ENCODE results near the gene ITPK1.
"Not testable (repeated sequence)": the region's sequence is repeated elsewhere in the genome, so short reads cannot be mapped to it uniquely, and the experiment has no call there.

The ITPK1 gene

DNA sequence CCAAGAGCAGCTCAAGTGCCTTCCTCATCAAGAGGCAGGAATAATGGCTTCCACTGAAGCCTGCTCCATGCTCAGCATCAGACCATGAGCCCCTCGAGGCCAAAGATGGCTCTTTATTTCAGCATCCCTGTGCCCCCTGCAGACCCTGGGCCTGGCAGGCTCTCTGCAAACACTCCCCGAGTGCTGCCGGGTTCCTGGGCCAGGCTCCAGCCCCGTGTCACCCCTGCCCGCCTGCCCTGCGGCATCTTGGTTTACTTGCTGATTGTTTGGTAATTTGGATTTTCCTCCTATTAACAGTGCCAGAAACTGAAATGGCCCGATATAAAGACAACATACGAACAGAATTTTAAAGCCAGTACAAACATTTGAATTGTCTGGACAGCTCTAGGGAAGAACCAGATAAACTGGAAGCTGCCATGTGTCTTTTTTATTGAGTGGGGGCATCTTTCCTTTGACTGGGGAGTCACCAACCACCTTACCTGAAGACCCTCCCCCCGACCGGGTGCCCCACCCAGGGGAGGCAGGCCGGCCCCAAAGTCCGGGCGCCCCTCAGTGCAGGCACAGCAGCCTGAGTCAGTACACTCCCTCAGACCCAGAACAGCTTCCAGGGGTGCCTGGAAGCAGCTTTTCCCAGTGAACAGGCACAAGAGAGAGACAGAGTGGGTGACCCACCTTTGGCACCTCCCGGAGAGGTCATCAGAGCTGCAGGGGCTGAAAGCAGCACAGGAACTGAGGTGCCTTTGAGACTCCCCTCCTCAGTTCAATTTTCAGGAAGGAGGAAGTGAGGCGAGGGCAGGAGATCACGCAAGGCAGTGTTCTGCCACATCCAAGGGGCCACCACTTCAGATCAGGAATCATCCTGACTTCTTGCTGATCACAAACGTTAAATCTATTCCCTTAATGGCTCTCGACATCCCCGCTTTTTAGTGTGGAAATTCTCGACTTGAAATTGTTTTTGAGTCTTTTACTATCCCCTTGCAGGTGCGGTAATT is 30.6 kb downstream of the ITPK1 start:
- DNase-seq (ENCODE audit: low read depth), result no peak

DNA sequence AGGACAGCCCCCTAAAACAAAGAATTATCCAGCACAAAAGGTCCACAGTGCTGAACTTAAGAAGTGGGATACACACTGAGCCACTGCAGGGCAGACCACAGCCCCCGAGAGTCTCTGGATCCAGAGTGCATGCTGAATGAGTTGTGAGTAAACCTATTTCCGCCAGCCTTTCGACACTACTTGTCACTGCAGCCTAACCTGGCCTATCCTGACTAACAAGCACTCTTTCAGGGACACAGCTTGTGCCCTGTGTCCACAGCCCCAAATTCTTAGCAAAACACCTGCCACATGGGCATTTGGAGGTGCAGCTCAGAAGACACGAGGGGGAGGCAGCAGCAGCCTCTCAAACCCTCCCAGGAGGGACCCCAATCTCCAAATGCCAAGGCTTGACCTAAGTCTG is 31.3 kb downstream of the ITPK1 start:
- no peak for DNase-seq (ENCODE audit: low read depth)

DNA sequence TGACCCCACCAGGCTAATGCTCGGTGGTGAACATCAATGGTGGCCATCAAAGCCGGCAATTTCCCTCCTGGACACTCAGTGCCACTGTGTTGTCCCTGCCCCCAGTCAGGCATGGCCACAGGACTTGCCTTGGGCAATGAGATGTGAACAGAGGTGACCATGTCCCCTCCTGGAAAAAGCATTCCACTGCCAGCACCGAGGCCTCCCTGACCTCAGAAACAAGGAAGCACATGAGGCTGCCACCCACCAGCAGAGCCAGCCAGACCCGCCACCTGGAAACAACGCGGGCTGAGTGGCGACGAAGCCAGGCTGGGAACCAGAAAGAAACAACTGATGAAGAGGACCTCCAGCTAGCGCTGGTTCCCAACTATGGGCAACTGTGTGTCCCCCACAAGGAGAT is 31.8 kb downstream of the ITPK1 start:
- no peak for DNase-seq (ENCODE audit: low read depth)

DNA sequence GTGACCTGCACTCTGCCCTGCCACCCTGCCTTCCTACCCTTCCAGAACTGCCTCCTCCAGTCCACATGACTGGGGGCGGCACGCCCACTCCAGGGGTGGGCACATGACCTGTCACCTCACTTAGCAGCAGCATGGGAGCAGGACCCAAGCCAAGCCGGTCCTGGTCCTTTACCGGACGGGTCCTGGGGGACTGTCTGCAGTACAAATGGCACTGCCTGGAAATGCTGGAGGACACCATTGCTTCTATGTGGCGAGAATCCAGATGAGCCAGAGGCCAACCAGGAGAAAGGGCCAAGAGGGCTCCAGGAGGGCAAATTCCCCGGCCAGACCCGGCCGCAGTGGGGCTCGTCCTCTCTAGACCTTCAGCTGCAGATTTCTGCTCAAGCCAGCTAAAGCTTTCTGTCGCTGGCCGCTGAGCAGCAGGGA is 33.1 kb downstream of the ITPK1 start:
- no peak for DNase-seq (ENCODE audit: low read depth)

DNA sequence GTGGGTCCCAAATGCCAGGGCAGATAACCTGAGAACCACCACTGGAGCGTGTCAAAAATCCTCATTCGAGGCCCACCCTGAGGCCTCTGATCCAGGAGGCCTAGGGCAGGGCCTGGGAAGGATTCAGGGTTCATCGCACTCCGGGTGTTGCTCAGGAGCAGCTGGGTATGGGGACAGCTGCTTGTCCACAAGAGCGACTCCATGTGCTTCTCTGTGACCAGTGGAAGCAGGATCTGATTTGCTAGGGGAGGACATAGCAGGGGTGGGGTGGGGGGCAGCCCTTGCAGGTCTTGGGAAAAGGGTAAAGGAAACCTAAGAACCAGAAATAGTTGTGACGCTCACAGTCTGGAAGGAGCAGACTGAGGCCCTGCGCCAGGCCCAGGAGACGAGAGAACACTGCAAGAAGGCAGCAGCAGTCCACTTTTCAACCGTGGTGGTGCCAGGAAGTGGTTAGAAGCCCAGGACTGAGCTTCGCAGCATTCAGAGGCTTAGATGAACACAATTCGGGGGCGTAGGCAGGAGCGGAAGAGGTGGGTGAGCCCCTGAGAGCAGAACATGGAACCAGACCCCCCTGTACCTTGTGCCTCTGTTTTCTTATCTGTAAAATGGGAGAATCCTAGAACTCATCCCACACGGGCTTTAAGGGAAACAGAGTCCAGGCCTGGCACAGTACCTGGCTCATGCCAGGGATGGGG is 33.7 kb downstream of the ITPK1 start:
- DNase-seq (ENCODE audit: low read depth), result no peak

DNA sequence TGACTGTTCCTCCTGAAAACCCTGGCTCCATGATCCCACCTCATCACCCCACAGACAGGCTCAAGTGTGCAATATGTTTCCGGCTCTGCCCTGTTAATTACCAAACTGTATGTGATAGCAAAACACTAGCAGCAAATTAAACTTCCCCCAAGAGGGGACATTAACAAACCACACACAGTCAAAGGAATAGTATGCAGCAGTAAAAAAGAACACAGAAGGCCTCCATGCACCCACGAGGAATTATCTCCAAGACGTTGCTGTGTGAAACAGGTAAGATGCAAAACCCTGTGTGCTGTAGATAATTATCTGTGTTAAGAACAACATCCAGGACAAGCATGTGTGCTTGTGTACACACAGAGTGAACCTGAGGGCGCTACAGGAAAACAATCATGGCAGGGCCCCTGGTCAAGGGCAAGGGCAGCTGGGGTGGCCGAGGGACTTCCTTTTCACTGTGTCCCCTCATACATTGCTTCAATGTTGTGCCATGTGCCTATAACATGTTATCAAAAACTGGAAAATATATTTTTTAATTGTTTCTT is 35.8 kb downstream of the ITPK1 start:
- no peak for DNase-seq (ENCODE audit: low read depth)

DNA sequence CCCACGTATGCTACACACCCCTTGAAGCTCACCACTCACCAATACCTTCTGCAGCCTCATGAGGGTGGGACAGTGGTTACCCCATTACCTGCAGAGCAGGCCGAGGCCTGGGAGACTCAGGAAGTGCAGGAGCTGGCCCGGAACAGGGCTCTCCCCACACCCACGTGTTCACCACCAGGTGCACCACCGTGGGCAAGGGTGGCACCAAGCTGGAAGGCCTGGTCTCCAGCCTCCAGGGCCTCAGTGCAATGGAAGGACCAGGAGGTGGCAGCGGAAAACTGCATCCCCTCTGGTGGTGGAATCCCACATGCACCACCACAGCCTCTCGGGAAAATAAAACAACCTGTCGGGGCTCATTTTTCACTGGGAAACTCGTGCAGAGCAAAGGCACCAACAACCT is 36.4 kb downstream of the ITPK1 start:
- no peak for DNase-seq (ENCODE audit: low read depth)

DNA sequence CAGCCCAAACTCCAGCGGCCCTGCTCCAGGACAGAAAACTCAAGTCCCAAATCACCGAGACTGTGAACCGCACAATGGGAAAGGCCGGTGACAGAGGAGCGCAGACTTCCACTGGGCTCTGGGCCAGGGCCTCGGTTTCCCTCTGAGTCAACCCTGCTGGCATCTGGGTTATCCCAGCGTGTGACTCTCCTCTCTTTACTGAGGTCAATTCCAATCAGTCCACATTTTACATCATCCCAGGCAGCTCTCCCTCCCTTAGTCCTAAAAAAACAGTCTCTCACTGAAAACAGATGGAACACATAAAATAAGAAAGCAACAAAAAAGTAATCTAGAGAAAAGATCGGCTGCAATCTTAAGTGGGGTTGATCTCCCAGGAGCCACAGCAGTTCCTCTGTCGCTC is 36.9 kb downstream of the ITPK1 start:
- no peak for DNase-seq (ENCODE audit: low read depth)

DNA sequence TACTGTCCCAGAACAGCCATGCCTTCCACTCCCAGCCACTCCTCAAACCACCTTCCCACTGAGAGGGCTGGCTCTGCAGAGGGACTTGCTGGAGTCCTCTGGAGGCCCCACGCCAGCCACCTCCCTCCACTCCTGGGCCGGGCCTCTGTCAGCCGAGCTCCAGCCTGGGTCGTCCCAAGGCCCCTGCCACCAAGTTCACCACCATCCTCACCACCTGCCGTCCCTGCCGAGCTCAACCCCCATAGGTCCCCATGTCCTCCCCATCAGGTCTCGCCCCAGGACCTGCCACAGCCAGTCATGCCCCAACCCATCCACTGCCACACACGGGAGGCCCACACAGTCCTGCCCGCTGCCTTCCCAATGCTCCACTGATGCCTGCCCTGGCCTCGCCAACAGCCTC is 39.0 kb downstream of the ITPK1 start:
- DNase-seq (ENCODE audit: low read depth), result no peak

DNA sequence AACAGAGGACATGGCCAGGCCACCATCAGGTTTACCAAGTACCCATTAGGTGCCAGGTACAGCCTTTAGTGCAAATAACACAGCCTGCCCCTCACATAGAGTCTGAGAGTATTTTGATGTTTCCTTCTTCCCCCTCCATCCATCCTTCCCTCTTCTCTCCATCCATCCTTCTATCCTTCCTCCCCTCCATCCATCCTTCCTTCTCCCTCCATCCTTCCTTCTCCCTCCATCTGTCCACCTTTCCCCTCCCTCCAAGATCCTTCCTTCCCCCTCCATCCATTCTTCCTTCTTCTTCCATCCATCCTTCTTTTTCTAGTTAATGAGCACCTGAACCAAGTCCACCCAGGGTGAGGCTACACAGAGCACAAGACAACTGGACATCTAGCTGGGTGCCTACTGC is 39.8 kb downstream of the ITPK1 start:
- DNase-seq (ENCODE audit: low read depth), result no peak

DNA sequence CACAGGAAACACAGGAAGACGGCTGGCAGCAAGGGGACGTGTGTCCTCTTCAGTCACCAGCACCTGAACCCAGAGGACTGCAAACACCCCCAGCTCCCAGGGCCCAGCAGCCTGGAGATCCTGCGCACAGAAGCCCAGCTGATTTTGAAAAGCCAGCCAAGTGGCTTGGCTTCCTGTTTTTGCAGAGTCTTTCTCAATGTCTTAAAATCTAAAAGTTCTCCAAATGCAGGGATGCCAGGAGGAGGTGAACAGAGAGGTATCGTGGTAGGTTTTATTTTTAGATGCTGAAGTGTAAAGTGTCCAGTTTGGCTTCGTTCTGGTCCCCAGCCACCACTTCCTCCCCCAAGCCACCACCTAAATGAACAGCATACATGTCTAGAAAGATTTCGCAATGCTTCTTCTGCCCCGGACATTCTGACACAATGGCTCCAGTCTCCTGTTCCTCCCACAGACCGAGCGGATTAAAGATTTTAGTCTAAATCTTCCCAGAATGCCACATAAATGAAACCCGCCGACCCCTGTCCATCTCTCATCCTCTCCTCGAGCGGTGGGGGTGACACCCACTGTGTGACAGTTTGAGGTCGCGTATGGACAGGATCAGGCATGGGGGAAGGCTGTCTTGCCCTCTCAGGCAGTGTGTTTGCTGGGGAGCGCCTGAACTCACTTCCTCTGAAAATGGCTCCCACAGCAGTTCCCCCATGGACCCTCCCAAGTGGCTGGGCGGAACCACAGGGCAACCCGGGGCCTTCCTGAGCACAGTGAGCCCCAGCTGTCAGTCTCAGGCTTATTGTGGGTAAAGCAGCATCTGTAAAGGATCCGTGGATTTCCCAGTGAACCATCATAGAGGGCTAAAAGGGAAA is 41.6 kb downstream of the ITPK1 start:
- no peak for DNase-seq (ENCODE audit: low read depth)

DNA sequence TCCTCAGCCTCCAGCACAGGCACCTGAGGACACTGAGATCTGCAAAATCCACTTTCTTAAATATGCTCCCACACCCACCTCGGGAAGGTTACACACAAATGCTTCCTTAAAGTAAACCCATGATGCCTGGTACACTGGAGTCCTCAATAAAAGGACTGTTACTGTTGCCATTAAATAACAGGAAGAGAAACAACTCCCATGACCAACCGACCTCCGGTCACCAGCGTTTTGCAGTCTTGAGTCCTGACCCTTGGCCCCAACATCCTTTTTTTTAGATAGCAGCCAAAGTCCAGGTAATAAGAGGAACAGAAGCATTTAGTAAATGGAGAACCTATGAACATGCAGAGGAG is 42.4 kb downstream of the ITPK1 start:
- no peak for DNase-seq (ENCODE audit: low read depth)

DNA sequence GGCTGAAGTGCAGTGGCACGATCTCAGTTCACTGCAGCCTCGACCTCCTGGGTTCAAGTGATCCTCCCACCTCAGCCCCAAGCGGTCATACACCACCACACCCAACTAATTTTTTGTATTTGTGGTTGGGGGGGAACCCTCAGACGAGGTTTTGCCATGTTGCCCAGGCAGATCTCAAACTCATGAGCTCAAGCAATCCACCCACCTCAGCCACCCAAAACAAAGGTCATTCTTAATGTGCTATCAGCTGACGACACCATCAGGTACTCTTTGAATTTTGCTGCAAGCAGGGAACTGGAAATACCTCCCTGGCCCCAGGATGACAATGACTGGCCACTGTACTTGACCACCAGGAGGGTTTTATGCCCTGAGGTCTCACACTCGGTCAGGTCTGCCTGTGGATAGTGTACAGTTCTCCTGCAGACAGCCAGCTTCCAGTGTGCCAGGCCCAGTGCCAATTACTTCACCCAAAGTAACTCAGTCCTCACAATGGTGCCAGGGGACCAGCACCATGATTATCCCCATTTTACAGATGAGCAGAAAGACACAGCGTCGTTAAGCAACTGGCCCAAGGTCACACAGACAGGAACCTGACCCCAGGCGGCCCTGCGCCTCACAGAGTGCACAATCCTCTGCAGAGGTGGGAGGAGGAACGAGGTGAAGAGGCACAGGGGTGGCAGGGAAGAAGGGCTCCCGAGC is 42.9 kb downstream of the ITPK1 start:
- no peak for DNase-seq (ENCODE audit: low read depth)

DNA sequence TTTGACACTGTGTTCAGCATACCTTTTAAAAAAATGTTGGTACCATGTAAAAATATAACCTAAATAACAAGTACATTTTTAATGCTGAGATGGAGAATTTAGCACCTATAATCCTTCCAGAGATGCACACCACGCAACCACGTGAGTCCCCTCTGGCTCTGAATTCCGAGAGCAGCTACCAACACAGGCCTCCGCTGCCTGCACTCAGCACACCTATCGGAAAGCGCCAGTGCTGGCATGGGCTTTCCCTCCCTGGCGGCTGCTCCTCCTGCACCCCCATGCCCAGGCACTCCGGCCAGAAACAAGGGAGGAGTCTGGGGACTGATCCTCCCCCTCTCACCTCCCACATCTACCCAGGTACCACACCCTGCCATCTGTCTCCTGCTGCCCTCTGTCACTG is 47.0 kb downstream of the ITPK1 start:
- no peak for DNase-seq (ENCODE audit: low read depth)

DNA sequence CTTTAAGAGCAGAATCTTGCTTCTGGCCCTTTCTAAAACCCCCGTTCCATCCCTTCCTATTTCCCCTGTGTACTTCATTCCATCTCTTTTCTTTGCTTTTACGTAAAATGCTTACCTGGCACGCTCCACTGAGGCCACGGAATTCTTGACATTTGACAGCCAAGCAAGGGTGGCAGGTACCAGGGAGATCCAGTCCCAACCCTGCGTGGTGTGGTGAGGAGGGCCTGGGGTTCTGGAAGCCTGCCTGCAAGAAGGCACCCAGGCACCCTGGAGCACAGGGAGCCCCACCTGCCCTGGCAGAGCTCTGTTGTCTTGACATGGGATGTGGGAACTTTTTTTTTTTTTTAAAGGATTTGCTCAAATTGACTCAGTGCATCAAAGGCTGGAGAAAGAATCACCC is 48.6 kb downstream of the ITPK1 start:
- no peak for DNase-seq (ENCODE audit: low read depth)

DNA sequence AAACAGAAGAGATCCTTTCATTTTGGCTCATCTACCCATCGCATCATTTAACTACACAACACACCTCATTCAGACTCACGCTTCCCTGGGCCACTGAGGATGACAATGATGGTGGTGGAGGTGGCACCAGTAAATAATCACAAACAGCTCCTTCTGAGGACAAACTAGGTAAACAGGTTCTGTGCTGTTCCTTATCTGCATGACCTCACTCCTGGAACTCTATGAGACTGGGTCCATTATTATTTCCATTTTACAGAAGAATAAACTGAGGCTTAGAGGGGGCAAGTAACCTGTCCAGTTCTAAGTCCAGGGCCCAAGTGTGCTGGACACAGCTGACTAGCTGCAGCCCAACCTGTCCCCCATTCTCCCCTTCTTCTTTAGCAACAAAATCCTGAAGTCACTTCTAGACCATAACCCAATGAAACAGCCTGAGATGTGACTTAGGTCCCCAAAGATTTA is 50.4 kb downstream of the ITPK1 start:
- DNase-seq (ENCODE audit: low read depth), result no peak

DNA sequence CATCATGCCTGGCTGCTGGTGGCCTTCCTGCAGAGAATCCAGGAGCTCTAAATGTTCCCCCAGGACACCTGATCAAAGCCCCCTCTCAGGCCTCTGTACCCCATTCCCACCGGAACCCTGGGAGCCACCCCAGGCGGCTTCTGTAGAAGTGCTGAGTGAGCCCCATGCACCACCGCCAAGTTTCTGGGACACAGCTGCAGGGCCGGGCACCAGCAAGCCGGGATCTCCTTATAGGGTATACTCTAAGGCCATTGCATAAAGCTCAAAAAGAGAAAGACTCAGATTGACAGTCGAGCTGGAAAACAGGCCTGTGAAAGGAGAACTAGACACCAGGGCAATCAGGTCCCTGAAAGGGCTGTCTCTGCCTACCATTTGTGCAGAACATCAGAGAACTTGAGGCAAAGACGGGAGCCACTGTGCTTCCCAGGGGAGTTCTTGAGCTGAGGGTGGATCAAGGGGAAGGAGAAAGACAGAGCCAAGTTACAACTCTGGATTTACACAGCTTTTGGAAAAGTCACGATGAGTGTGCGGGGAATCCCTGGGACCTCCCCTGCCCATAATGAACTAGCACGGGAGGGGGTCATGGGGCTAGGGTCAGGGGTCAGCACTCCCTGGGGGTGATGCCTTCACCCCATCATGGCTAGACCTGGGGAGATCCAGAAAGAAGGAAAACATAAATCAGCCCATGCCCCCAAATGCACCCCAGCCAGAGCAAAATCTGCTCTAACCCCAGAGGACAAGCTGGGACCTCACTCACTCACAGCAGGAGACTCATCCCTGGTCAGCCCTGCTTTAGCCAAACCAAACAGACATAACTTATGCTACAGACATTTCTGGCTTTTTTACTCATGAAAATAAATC is 51.1 kb downstream of the ITPK1 start:
- DNase-seq (ENCODE audit: low read depth), result no peak

DNA sequence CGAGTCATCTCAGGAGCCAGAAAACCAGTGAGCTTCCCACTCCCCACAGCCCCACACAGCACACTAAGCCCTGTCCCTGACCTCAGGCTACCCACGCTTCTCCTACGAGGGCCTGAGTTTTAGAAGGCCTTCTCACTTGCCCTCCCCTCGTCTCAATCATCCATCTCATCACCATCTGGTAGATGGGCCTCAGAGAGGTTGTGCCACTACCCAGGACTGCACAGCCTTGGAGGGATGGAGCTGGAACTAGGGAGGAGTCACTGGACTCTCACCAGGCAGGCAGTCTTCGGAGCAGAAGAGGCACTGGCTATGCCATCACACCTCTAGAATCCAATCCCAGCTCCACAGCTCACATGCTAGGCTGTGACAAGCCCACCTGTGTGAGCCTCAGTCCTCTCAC is 52.3 kb downstream of the ITPK1 start:
- no peak for DNase-seq (ENCODE audit: low read depth)

DNA sequence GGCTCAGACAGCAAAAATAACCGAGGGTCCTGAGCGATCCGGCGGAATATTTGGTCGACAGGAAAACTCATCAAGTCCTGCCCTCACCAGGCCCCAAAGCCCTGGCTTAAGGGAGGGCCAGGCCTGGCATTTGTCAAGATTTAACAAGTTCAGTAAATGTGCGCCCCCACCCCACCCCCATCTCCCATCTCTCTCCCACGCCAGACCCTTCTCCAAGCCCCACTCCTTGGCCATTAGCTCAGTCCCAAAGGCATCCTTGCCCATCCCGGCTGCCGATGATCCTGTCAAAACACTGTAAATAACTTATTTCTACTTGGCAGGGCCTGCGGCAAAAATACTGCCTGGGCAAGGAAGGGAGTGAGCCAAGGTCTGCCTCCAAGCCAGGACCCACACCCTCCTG is 52.8 kb downstream of the ITPK1 start:
- DNase-seq (ENCODE audit: low read depth), result no peak

DNA sequence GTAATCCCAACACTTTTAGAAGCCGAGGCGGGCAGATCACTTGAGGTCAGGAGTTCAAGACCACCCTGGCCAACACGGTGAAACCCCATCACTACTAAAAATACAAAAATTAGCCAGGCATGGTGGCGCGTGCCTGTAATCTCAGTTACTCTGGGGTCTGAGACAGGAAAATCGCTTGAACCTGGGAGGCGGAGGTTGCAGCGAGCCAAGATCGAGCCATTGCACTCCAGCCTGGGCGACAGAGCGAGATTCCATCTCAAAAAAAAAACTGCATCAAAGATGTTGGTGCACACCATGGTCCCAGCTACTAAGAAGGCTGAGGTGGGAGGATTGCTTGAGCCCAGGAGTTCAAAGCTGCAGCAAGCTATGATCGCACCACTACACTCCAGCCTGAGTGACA is 53.7 kb downstream of the ITPK1 start:
- DNase-seq (ENCODE audit: low read depth), result not testable (repeated sequence)
